WERI-Rb-1 (cell line): Measurements from ENCODE around the gene BAZ1B.

Experiments used
- DNase-seq: peaks from one replicate; pipeline ENCODE4 v3.0.0-alpha.2; 2020
- H3K27ac ChIP-seq: fragments of 250-450 bp; sonication (Bioruptor Pico); 2 replicates; pipeline ENCODE4 v1.5.1; 2020; ENCODE audit warnings: mild to moderate bottlenecking, moderate library complexity
- H3K27me3 ChIP-seq: fragments of 250-450 bp; sonication (Bioruptor Pico); 2 replicates; pipeline ENCODE4 v1.5.1; 2021; ENCODE audit warnings: mild to moderate bottlenecking, low read depth, moderate library complexity; ENCODE audit not compliant: insufficient read depth, severe bottlenecking
- H3K36me3 ChIP-seq: fragments of 250-450 bp; sonication (Bioruptor Pico); 2 replicates; pipeline ENCODE4 v1.5.1; 2020; ENCODE audit warnings: mild to moderate bottlenecking, moderate library complexity
- H3K4me3 ChIP-seq: 2 replicates; pipeline ENCODE4 v1.5.1; 2011; ENCODE audit warnings: low read depth, mild to moderate bottlenecking, control low read depth, low read length
- H3K9me3 ChIP-seq: fragments of 250-450 bp; sonication (Bioruptor Pico); 2 replicates; pipeline ENCODE4 v1.5.1; 2021; ENCODE audit warnings: mild to moderate bottlenecking, moderate library complexity; ENCODE audit not compliant: severe bottlenecking
- TF ChIP-seq, protein P1 (sequence below): IDR thresholded peaks from 2 replicates; pipeline ENCODE4 v1.5.1; 2011; ENCODE audit warnings: low read depth, mild to moderate bottlenecking, control low read depth, inconsistent platforms, low read length

BAZ1B gene

DNA sequence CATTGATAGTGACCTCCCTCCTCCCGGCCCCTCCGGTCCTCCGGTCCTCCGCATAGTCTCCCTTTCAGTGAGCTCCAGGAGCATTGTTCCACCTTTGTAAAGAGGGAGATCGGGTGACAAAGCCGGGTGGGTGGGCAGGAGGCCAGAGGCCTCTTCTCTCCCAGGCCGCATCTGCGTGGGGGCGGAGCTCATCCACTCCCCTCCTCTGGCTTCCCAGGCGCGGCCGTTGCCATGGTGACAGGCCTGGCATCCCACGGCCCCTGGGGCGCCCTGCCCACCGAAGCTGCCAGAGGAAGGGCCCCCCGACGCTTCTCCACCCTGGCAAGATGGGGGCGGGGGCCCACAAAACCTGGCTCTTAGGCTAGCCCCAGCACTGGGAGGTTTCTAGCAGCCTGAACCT lies 92.9 kb downstream of the BAZ1B start:
- no peaks in the 10 kb centered on the region for H3K27me3 ChIP-seq
- DNase-seq: no peak

DNA sequence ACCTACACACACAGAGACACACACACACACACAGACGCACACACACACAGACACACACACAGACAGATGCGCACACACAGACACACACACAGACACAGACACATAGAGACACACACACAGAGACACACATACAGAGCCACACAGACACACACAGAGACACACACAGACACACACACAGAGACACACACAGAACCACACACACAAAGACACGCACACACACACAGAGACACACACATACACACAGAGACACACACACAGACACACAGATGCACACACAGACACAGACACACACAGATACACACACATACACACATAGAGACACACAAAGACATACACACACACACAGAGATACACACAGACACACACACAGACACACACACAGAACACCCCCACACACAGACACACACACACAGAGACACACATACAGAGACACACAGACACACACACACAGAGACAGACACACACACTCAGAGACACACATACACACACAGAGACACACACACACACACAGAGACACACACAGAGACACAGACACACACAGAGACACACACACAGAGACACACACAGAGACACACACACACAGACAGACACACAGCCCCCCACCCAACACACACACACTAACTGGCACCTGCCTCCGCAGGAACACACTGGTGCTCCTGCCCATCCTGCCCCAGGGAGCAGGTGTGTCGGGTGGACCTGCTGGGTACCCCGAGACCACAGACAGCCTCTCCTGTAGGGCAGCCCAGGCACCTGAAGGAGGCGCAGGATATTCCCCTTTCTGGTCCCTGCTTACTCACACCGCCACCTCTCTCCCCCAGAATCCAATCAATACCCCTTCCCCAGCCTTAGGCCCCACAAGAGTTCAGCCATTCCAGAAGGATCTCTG lies 93.9 kb downstream of the BAZ1B start:
- Histone ChIP-seq H3K27me3 (no peaks in the 10 kb centered on the region), H3K9me3 (no peaks in the 10 kb centered on the region), H3K27ac (no peak overlapping the region), H3K4me3 (no peak overlapping the region), H3K36me3 (no peaks in the 10 kb centered on the region)
- TF ChIP-seq, protein P1, sequence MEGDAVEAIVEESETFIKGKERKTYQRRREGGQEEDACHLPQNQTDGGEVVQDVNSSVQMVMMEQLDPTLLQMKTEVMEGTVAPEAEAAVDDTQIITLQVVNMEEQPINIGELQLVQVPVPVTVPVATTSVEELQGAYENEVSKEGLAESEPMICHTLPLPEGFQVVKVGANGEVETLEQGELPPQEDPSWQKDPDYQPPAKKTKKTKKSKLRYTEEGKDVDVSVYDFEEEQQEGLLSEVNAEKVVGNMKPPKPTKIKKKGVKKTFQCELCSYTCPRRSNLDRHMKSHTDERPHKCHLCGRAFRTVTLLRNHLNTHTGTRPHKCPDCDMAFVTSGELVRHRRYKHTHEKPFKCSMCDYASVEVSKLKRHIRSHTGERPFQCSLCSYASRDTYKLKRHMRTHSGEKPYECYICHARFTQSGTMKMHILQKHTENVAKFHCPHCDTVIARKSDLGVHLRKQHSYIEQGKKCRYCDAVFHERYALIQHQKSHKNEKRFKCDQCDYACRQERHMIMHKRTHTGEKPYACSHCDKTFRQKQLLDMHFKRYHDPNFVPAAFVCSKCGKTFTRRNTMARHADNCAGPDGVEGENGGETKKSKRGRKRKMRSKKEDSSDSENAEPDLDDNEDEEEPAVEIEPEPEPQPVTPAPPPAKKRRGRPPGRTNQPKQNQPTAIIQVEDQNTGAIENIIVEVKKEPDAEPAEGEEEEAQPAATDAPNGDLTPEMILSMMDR: peak; percentile 35
- DNase-seq: no peak

More for the DNA sequence above, 92.9 kb downstream of the BAZ1B start:
- H3K9me3 ChIP-seq: no peaks in the 10 kb centered on the region
- H3K36me3 ChIP-seq: no peaks in the 10 kb centered on the region
- no peak overlapping the region for H3K4me3 ChIP-seq
- no peak overlapping the region for H3K27ac ChIP-seq
- TF ChIP-seq, protein P1: no peak

DNA sequence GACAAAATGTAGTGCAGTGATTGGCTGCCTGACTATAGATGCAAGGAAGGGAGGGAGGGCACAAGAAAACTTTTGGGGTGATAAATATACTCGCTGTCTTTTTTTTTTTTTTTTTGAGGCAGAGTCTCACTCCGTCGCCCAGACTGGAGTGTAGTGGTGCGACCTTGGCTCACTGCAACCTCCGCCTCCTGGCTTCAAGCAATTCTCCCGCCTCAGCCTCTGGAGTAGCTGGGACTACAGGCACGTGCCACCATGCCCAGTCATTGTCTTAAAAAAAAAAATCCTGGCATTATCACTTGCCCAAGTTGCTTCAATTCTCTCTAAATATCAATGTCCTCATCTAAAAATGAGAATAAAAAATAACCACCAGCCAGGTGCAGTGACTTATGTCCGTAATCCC lies 96.1 kb downstream of the BAZ1B start:
- no peaks in the 10 kb centered on the region for H3K36me3 ChIP-seq
- no peak overlapping the region for H3K4me3 ChIP-seq
- DNase-seq: no peak
- no peaks in the 10 kb centered on the region for H3K27me3 ChIP-seq
- TF ChIP-seq, protein P1: no peak
- H3K27ac ChIP-seq: no peak overlapping the region
- no peaks in the 10 kb centered on the region for H3K9me3 ChIP-seq

DNA sequence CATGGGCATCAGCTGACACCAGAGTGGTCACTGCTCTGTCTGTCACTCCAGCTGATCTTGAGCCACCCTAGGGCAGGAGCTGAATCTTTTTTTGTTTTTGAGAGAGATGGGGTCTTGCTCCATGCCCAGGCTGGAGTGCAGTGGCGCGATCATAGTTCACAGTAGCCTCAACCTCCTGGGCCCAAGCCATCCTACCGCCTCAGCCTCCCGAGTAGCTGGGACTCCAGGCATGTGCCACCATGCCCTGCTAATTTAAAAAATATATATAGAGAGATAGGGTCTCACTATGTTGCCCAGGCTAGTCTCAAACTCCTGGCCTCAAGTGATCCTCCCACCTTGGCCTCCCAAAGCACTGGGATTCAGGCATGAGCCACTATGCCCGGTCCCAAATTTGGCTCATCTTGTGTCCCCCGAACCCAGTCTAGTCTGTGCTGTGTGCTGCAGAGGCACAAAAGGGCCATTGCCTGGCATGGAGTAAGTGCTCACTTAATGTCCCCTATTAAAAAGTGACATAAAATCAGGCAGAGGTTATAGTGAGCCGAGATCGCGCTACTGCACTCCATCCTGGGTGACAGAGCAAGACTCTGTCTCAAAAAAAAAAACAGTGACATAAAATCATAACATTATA lies 96.6 kb downstream of the BAZ1B start:
- H3K36me3 ChIP-seq: no peaks in the 10 kb centered on the region
- H3K9me3 ChIP-seq: no peaks in the 10 kb centered on the region
- TF ChIP-seq, protein P1: no peak
- H3K27ac ChIP-seq: no peak overlapping the region
- DNase-seq: no peak
- H3K27me3 ChIP-seq: no peaks in the 10 kb centered on the region
- H3K4me3 ChIP-seq: no peak overlapping the region

DNA sequence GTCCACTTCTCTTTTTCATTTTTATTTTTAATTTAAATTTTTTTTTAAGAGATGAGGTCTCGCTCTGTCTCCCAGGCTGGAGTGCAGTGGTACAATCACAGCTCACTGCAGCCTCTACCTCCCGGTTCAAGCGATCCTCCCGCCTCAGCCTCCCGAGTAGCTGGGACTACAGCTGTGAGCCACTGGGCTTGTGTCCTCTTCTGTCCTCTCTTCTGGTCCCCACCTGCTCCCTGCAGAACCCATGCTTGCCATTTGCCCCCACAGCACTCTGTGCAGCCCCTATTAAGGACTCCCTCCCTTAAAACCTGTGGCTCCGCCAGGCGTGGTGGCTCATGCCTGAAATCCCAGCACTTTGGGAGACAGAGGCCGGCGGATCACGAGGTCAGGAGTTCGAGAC lies 97.6 kb downstream of the BAZ1B start:
- H3K9me3 ChIP-seq: no peaks in the 10 kb centered on the region
- H3K36me3 ChIP-seq: no peaks in the 10 kb centered on the region
- DNase-seq: no peak
- no peak overlapping the region for H3K27ac ChIP-seq
- TF ChIP-seq, protein P1: no peak
- no peak overlapping the region for H3K4me3 ChIP-seq
- H3K27me3 ChIP-seq: no peaks in the 10 kb centered on the region
